Medulla oblongata (tissue), 1 donor: ENCODE measurements around the gene KIF13A.

Experiments
- DNase-seq: peaks from one replicate; pipeline ENCODE4 v3.0.0-alpha.2; 2015; ENCODE audit errors: extremely low spot score

Gene KIF13A

DNA sequence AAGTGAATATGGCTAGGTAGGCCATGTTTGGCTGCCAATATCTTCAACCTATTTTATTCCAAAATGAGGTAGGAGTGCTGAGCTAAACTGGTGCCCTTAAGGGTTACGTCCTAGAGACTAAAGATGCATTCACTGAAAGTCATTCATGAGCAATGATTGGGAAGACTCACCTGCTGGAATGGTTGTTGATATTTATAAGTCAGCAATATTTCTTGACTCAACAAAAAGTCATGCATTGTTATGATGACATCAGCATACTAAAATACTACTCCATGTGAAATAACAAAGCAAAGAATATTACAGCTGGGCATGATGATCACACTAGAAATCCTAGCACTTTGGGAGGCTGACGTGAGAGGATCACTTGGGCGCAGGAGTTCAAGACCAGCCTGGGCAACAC lies 263.1 kb downstream of the KIF13A start:
- no peak for DNase-seq

DNA sequence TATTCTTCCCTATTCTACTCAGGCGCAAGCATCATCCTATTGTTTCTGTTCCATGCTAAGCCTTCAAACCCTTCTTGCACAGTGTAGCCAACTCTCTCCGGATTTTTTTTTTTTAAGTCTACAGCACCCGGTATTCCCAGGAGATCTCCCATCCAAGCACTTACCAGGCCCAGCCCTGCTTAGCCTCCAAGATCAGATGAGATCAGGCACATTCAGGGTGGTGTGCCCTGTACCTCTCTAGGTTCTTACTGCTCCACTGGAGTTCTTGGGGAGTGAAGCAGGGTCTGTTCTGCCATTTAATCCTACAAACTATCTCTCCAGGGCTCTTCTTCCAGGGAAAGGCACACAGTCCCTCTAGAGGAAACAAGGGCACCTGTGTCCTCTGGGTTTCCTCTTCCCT lies 265.8 kb downstream of the KIF13A start:
- DNase-seq, result no peak

DNA sequence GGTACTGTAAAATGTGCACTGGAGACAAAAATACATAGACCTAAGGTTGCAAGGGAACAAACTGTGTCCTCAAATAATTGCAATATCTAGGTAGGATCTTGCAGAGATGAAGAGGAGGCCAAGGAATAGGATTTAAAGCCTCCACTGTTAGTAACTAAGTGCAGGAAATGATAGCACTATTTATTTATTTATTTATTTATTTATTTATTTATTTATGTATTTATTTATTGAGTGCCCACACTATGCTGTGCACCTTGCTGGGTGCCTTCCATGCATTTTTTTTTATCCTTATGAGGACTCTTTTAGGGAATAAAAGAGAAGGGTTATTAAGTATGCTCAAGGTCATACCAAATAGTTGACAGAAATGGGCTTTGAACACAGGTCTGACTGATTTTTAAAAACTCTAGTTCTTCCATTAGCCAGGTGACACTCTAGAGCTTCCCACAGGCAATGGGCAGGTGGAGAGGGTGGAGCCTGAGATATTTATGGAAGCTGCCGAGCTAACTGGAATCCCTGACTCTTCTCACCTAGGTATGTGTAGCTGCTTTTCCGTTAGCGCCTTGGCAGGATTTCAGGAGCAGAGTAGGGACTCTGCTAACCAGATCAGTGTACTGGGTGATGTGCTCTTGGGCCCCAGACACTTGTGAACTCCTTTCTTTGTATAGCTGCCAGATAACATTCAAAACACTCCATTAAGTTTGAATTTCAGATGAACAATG lies 268.0 kb downstream of the KIF13A start:
- no peak for DNase-seq

DNA sequence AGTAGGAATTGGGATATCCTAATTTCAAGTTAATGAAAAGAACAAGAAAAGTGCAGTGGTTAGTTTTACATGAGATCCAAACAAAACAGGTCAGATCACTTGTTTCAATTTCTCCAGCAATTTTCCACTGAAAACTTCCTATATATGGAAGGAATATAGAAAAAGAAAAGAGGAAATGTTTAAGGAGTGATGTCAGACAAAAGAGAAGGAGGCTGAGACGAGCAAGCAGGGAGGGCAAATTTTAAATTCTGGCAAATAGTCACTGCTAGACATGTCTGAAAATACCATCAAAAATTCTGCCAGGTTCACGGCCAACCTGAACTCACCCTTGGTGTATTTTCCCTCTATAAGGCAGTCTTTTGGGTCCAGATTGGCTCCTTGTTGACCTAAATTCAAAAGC lies 271.2 kb downstream of the KIF13A start:
- DNase-seq, result no peak

DNA sequence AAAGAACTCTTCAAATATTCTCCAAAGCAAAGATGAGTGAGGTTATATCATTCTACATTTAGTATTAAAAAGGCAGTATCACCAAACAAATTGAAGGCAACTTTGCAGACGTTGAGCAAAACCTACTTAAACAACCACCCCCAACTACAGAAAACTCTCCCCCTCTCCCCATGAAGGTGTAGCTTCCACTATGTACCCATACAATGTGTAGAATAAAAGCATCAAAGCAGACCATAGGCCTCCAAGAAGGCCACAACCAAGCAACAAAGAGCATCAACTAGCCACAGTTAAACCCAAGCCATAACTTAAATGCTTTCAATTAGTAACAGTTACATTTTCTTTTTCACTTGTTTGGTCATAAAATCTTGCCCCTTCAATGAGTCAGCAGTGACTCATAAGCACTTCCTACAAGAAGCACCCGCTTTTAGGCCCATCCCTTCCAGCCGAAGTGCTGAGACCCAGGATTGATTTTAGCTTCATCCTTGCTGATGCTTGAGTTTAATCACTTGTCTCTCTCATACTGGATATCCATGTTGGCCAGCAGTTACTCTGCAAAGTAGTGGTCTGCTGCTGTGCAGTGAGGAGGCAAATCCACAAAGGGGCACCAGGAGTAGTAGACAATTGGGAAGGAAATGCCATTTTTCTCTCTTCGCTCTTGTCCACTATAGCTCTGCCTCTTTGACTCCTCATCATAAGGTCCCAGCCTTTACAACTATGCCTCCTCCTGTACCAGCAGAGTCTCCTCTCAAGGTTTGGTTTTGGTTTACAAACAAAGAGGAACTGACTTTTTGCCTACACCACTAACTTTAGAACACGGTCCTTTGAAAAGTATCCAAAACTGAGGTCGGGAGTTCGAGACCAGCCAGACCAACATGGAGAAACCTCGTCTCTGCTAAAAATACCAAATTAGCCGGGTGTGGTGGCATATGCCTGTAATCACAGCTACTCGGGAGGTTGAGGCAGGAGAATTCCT lies 272.3 kb downstream of the KIF13A start:
- DNase-seq, result no peak

DNA sequence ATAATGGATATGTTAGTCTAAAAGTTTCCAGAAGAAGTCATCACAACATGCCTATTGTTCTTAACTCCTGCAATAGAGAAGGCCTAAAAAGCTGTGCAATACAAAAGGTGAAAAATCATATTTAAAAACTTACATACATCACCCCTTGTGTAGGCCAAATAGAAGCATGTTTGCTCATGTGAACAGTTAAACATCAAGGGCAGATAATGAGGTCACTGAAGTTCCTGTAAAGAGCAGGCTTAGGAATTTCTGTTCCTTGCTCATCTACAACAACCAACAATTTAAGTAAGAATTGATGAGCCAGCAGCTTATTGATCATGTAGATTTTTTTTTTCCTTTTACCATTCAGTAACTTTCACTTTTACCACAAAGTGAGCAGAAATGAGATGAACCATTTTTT lies 273.3 kb downstream of the KIF13A start:
- DNase-seq, result no peak

DNA sequence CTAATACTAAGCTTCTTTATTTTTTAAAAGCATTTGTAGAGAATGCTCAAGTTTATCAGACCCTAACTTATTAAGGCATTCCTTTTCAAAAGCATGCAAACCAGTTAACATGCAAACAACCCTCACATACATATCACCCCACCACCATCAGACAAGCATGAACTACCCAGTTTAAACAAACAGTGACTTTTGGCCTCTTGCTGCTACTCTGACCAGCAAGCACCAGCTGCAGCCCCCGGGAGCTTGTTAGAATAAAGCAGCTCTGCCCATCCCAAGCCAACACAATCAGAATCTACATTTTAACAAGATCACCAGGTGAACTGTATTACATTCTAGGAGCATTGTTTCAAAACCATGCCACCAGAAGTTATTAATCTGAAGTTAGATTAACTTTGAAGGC lies 274.9 kb downstream of the KIF13A start:
- DNase-seq, result no peak

DNA sequence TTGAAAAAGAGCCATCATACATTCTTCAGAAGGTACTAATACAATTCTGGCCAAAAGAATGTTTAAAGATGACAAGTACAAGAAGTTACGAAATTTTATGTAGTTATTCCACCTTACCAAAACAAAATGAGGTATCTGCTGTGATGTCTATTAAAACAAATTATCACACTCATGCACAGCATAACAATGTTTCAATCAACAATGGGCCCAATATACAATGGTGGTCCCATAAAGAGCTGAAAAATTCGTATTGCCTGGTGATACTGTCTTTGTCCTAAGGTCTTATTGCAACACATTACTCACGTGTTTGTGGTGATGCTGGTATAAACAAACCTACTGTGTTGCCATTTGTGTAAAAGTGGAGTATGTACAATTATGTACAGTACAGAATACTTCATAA lies 277.1 kb downstream of the KIF13A start:
- DNase-seq, result no peak

DNA sequence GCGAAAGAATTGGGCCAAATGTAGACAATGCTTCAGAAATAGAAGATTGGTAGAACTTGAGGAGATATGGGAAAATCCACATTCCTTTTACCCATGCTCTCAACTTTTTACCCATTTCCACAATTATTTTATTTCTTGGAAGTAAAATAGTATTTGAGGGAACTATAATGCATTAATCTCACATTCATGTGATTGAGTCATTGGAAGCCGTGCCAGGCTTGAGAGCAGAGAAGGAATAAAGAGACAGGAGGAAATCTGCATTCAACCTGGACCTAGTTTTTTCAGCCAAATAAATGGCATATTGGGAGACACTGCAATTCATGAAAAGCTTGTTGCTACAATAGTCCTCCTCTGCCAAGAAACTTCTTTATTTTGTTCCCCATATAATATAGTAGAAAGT lies 278.0 kb downstream of the KIF13A start:
- no peak for DNase-seq
